OCI-LY1 (cell line): ENCODE data around the gene C2CD3.

Experiments used
- H2AFZ ChIP-seq: fragments of 200-600 bp; sonication (generic), shearing (Covaris generic); 2 replicates; pipeline ENCODE4 v1.6.0; 2014; ENCODE audit warnings: antibody characterized with exemption, mild to moderate bottlenecking, low read length
- H3F3A ChIP-seq: fragments of 200-600 bp; sonication (generic), shearing (Covaris generic); 2 replicates; pipeline ENCODE4 v1.6.0; 2014; ENCODE audit warnings: mild to moderate bottlenecking, antibody characterized with exemption, low read length, moderate library complexity; ENCODE audit not compliant: insufficient read depth
- H3K27ac ChIP-seq: fragments of 200-600 bp; sonication (generic); 2 replicates; pipeline ENCODE4 v1.5.1; 2014; ENCODE audit warnings: low read length, mixed run types, mild to moderate bottlenecking, low read depth; ENCODE audit not compliant: poor library complexity, severe bottlenecking
- H3K27me3 ChIP-seq: fragments of 200-600 bp; sonication (generic); 2 replicates; pipeline ENCODE4 v1.6.0; 2014; ENCODE audit warnings: antibody characterized with exemption, mild to moderate bottlenecking, low read length, moderate library complexity; ENCODE audit not compliant: insufficient read depth
- H3K36me3 ChIP-seq: fragments of 200-600 bp; sonication (generic); 2 replicates; pipeline ENCODE4 v1.6.1; 2014; ENCODE audit warnings: mild to moderate bottlenecking, antibody characterized with exemption, low read length, moderate library complexity, mixed read lengths; ENCODE audit not compliant: insufficient read depth
- H3K4me1 ChIP-seq: fragments of 200-600 bp; sonication (generic); 2 replicates; pipeline ENCODE4 v1.5.1; 2014; ENCODE audit warnings: mild to moderate bottlenecking, low read length, moderate library complexity; ENCODE audit not compliant: insufficient read depth, severe bottlenecking
- H3K4me2 ChIP-seq: fragments of 200-600 bp; sonication (generic), shearing (Covaris generic); 2 replicates; pipeline ENCODE4 v1.6.1; 2014; ENCODE audit warnings: low read length
- H3K4me3 ChIP-seq: fragments of 200-600 bp; sonication (generic); 2 replicates; pipeline ENCODE4 v1.5.1; 2014; ENCODE audit warnings: low read length, low read depth, mild to moderate bottlenecking, mixed read lengths; ENCODE audit not compliant: poor library complexity, severe bottlenecking
- H3K79me2 ChIP-seq: fragments of 200-600 bp; shearing (Covaris generic); 2 replicates; pipeline ENCODE4 v1.6.1; 2016; ENCODE audit warnings: mixed run types, low read length, mixed read lengths; ENCODE audit not compliant: insufficient read depth
- H3K9ac ChIP-seq: fragments of 200-600 bp; sonication (generic), shearing (Covaris generic); 2 replicates; pipeline ENCODE4 v1.6.1; 2014; ENCODE audit warnings: mild to moderate bottlenecking, low read length, mixed read lengths
- H3K9me2 ChIP-seq: fragments of 200-600 bp; sonication (generic), shearing (Covaris generic); 2 replicates; pipeline ENCODE4 v1.6.1; 2014; ENCODE audit warnings: low read depth, mild to moderate bottlenecking, low read length, mixed read lengths
- H3K9me3 ChIP-seq: fragments of 200-600 bp; shearing (Covaris generic); 2 replicates; pipeline ENCODE4 v1.6.1; 2014; ENCODE audit warnings: low read length, mixed read lengths
- H4K20me1 ChIP-seq: fragments of 200-600 bp; sonication (generic), shearing (Covaris generic); 2 replicates; pipeline ENCODE4 v1.6.0; 2016; ENCODE audit warnings: mild to moderate bottlenecking, low read length; ENCODE audit not compliant: insufficient read depth
- EZH2 ChIP-seq: fragments of 200-600 bp; sonication (generic), shearing (Covaris generic); IDR thresholded peaks from 2 replicates; pipeline ENCODE4 v1.8.0; 2017; ENCODE audit warnings: borderline replicate concordance, mixed run types, mild to moderate bottlenecking, antibody characterized with exemption, low read length, moderate library complexity, mixed read lengths
- TF ChIP-seq, protein P1 (sequence below): fragments of 200-600 bp; sonication (generic), shearing (Covaris generic); IDR thresholded peaks from 2 replicates; pipeline ENCODE4 v1.5.1; 2017; ENCODE audit warnings: mild to moderate bottlenecking, antibody characterized with exemption, low read length, moderate library complexity, mixed read lengths

C2CD3 gene

DNA sequence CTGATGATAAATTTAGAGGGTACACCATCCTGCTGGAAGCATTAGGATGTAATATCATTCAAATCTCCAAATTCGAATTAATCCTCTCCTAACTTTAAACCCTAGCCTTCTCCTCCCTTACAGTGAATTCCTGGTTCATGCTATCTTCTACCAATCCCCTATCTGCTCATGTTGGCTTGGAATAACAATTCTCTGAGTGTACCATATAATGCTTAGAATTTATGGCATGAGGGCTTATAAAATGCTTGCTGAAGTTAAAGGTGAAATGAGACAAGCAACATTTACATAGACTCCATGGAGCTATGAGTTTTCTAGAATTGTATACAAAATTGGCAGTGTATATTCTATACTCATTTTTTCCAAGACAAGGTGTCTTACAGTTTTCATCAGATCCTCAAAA is 79.3 kb downstream of the C2CD3 start:
- no peaks in the 10 kb centered on the region for H3K27me3 ChIP-seq
- H3K79me2 ChIP-seq, result no peaks in the 10 kb centered on the region
- H3K4me1 ChIP-seq, result peaks cover 2% of the 10 kb centered on the region
- TF ChIP-seq, protein P1, sequence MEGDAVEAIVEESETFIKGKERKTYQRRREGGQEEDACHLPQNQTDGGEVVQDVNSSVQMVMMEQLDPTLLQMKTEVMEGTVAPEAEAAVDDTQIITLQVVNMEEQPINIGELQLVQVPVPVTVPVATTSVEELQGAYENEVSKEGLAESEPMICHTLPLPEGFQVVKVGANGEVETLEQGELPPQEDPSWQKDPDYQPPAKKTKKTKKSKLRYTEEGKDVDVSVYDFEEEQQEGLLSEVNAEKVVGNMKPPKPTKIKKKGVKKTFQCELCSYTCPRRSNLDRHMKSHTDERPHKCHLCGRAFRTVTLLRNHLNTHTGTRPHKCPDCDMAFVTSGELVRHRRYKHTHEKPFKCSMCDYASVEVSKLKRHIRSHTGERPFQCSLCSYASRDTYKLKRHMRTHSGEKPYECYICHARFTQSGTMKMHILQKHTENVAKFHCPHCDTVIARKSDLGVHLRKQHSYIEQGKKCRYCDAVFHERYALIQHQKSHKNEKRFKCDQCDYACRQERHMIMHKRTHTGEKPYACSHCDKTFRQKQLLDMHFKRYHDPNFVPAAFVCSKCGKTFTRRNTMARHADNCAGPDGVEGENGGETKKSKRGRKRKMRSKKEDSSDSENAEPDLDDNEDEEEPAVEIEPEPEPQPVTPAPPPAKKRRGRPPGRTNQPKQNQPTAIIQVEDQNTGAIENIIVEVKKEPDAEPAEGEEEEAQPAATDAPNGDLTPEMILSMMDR, result no peak
- TF ChIP-seq EZH2, result no peak
- H4K20me1 ChIP-seq, result no peaks in the 10 kb centered on the region
- no peak overlapping the region for H3K27ac ChIP-seq
- no peaks in the 10 kb centered on the region for H3K9me2 ChIP-seq
- peaks cover 63% of the 10 kb centered on the region; the same call in 1 of the 2 replicates for H3K36me3 ChIP-seq
- H2AFZ ChIP-seq, result no peak overlapping the region
- H3F3A ChIP-seq, result no peaks in the 10 kb centered on the region
- H3K4me2 ChIP-seq, result no peak overlapping the region
- H3K9me3 ChIP-seq, result no peaks in the 10 kb centered on the region
- H3K9ac ChIP-seq, result no peak overlapping the region
- H3K4me3 ChIP-seq, result no peak overlapping the region

DNA sequence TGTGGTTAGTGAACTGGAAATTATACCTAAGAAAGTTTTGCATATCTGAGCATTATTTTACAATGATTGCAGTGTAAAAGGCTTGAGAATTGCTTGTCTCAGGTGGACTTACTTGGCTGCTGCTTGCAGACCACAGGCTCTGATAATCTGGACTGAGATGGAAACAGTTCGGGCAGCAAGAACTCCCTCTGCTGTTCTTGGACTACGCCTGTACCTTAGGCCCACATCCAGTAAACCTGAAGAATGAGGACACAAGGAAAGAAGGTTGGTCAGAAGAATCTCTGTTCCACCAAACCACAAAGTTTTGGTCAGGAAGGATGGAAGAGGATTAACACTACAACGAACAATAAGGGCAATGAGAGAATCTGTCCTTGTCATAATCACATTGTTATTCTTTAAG is 80.1 kb downstream of the C2CD3 start:
- Histone ChIP-seq H3K27ac (no peak overlapping the region), H4K20me1 (no peaks in the 10 kb centered on the region), H3K9ac (no peak overlapping the region), H3F3A (no peaks in the 10 kb centered on the region), H3K9me2 (no peaks in the 10 kb centered on the region), H3K9me3 (no peaks in the 10 kb centered on the region), H3K4me1 (peaks cover 9% of the 10 kb centered on the region), H3K36me3 (peaks cover 68% of the 10 kb centered on the region; the same call in 1 of the 2 replicates), H3K79me2 (no peaks in the 10 kb centered on the region), H2AFZ (no peak overlapping the region), H3K4me3 (no peak overlapping the region), H3K4me2 (no peak overlapping the region), H3K27me3 (no peaks in the 10 kb centered on the region)
- TF ChIP-seq, protein P1, result peak; percentile 37; the same call in 1 of the 2 replicates
- no peak for TF ChIP-seq EZH2

GRCh38 chr11:74086242-74086884 is 84.4 kb downstream of the C2CD3 start:
- TF ChIP-seq EZH2, result no peak
- TF ChIP-seq, protein P1, result no peak

More at GRCh38 chr11:74086242-74086884, 84.4 kb downstream of the C2CD3 start:
- Histone ChIP-seq H3K4me3 (no peak overlapping the region), H4K20me1 (no peaks in the 10 kb centered on the region), H3K27me3 (no peaks in the 10 kb centered on the region), H3K27ac (peak overlapping the region; percentile 8), H3K36me3 (peaks cover 63% of the 10 kb centered on the region), H3K9me2 (no peaks in the 10 kb centered on the region), H3F3A (no peaks in the 10 kb centered on the region), H3K9me3 (no peaks in the 10 kb centered on the region), H3K4me2 (no peak overlapping the region), H2AFZ (no peak overlapping the region), H3K9ac (no peak overlapping the region), H3K4me1 (peaks cover 9% of the 10 kb centered on the region), H3K79me2 (no peaks in the 10 kb centered on the region)
